HG02981 (cell line): ENCODE data around the gene ZBTB25.

Experiments
- ATAC-seq: cut with Tn5 transposase; IDR thresholded peaks from one replicate; pipeline ENCODE4 v1.9.1; 2021; ENCODE audit warnings: mild to moderate bottlenecking, moderate library complexity; ENCODE audit not compliant: unreplicated experiment

Gene ZBTB25

DNA sequence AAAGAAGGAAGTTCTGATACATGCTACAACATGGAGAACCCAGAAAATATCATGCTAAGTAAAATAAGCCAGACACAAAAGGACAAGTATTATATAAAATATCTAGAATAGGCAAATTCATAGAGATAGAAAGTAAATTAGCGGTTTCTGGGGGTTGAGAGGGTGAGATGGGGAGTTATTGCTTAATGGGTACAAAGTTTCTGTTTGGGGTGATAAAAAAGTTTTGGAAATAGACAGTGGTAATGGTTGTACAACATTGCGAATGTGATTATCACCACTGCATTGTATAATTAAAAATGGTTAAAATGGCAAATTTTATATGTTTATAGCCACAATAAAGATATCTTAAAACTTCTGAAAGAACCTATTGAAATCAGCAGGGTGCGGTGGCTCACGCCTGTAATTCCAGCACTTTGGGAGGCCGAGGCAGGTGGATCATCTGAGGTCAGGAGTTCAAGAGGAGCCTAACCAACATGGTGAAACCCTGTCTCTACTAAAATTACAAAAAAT lies 15.0 kb downstream of the ZBTB25 start:
- no peak for ATAC-seq

DNA sequence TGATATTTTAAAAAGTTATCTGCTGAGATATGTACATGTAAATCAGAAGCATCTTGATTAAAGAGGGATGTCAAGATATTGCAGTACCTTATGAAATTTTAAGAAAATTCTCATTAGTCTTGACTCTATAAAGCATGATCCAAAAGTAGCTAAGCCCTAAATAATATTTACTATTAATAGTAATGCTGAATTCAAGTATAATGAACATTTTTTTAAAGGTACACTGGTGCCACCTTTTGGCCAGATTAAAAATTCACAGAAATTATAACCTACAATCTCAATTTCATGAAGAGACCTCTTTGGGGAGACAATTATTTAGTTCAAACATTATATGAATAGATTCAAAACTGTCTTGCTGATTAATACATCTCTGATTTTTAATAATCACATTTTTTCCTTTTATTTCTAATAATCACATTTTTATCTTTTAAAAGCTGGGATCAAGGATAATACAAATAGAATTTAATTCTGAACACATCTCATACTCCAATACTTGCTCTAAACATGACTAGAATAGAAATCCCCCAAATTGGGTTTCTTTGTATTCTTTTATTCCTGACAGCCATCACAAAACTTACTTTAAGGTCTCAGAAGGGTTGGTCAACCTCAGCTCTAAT lies 24.9 kb downstream of the ZBTB25 start:
- ATAC-seq, result no peak

DNA sequence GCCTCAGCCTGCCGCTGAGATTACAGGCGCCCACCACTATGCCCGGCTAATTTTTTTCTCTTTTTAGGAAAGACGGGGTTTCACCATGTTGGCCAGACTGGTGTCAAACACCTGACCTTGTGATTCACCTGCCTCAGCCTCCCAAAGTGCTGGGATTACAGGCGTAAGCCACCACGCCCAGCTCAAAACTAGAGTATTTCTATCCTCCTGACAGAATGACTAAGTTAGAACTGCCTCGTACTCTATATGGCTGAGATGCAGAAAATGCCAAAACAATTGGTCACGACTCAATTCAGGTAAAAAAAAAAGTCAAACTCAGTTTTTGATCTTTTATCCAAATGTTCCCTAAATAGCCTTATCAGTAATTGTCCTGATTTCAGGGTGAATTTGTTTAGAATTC lies 27.2 kb downstream of the ZBTB25 start:
- ATAC-seq, result no peak

DNA sequence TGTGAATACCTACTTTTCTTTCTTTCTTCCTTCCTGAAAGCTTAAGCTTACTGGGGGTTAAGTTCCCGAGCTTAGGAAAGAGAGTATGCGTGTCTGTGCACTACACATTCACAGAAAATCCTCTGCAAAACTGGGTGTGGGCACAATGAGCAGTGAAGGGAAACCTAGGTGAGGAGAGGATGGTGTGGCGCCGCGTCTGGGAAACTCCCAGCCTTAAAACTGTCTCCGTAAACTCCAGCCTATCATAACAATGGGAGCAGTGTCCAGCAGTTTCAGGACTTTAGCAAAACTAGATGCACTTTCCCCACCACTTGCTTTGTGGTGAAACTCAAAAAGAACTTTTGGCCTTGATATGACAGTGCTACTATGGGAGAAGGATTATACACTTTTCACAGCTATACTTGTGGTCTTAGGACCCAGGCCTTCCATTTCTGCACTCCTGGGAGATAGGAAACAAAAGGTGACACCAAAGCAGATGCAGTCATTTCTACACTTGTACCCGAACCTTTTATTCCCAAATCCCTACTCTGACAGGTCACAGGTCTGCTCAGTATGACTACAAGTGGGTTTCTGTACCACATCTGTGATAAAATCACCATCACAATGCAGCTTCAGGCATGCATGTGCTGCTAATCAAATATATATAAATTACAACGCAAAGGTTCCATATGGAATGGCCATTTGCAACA lies 27.9 kb downstream of the ZBTB25 start:
- no peak for ATAC-seq

DNA sequence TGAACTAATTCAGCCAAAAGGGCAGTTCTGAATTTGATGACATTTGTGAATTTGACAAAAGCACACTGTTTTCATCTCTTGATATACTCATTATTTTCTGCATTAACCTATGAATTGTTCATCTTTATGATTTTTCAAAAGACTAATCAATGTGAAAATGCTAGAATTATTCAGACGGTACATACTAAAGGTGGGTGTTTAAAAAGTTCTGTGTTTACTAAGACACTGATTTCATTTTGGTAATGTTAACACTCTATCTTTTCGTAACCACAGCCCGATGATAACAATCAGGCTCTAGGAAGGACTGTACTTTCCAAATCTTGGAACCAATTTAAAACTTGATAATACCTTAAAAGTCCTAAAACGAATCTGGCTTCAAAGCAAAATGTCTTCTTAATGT lies 28.9 kb downstream of the ZBTB25 start:
- no peak for ATAC-seq

DNA sequence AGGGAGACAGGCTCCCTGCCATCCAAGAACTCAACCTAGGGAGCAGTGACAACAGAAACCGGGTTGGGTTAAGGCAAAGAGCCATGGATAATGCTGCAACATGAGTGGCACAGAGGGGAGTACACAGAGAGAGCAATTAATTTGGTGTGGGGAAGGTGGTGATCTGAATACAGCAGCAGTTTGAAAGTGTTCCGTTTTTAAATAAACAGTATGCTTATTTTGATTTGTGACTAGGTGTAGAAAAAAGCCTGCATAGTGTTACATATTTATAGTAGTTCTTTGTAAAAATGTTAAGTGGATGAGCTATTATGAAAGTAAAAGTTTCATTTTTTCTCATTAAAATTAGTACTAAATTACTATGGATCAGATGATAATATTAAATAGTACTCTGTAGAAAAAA lies 29.6 kb downstream of the ZBTB25 start:
- ATAC-seq, result no peak

DNA sequence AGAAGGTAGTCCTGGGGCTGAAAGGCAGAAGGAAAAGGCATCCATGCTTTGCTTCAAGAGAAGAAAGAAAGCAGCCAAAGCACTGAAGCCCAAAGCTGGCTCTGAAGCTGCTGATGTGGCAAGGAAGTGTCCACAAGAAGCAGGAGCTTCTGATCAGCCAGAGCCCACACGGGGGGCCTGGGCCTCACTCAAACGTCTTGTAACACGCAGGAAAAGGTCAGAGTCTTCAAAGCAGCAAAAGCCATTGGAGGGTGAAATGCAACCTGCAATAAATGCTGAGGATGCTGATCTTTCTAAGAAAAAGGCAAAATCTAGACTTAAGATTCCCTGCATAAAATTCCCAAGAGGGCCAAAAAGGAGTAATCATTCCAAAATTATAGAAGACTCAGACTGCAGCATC lies 35.2 kb downstream of the ZBTB25 start:
- ATAC-seq, result no peak

DNA sequence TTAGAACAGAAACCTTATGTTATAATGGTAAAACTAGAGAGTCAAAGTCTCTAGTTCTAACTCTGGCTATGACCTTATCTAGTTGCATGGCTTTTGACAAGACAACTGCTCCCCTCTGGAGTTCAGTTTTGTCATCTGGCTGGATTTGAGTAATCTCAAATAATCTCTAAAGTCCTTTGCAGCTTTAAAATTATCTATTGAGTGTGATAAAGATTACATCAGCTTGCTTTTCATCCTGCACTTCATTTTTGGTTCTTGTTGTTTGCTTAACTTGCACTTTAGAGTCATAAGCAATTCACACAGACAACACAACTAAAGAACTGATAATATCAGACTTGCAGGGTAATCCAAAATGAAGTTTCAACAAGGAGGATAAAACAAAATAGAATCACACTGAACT lies 36.1 kb downstream of the ZBTB25 start:
- ATAC-seq, result no peak

DNA sequence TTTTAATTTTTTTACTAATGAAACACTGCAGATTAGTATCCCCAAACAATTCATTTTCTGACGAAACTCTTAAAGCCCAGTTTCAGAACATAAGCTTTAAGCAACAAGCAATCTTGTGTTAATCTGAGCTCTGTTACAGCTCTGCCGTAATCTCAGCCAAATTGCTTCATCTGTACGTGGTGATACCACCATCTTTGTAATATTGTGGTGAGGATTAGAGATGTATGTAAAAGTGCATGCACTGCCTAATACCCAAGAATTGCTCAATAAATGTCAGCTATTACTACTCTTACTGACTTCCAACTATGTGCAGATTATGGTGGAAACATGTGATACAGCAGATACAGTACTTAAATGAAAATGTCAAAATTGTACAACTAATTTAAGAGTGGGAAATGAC lies 36.5 kb downstream of the ZBTB25 start:
- ATAC-seq, result no peak

DNA sequence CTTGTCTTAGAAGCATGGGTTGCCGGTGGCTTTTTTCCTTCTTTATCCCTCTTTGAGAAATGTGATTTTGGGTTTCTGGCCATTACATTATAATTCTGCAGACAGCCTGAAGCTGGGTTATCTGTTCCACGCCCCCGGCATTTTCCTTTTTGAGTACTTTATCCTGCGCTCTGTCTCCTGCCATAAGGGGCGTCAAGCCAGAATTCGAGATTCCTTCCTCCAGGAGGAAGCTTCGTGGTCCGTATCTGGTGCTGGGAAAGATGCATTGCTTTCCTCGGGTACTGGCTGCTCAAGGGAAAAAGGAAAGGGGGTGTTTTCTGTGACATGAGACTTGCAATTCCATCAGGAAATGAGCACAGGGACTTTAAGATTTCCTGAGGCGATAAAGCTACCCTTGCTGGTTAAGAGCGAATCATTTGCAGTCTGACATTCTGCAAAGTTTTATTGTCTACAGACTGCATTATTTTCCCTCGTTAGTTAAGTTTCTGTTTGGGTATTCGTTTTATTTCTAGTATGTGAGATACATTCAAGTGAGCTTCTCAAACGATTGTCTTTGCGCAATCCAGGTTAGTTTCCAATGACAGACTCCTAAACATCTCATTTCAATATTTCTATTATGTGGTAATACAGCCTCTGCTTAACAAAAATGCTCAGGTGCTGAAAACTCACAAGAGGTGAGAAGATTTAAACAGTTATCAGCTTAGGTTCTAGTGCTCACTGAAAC lies 37.6 kb downstream of the ZBTB25 start:
- ATAC-seq, result peak; percentile 10

DNA sequence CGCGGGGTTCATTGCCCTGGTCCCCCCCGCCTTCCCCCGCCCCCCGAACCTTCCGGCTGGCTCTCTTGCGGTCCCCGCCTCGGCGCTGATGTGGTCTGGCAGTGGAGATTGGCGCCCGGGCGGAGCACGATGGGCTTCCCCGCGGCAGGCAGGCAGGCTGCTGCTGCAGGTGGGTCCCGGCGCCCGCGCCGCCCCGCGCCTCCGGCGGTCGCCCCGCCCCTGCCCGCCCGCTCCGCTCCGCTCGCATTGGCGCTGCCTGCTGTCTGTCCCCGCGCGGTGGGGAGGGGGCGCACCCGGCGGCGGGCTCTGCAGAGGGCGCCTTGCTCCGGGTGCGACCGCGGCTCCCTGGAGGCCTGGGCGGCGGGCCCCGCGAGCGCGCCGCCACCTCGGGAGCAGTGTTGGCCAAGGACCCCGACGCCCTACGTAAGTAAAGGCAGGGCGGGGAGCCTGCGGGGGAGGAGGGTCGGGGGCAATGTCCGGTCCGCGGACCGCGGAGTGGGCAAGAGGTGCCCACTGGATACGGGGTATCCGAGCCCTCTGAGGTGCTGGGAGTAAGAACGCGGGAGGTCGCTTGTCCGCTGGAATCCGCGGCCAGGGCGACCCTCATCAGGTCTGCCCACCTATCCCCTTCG lies 38.3 kb downstream of the ZBTB25 start, which contains the start of gene AKAP5:
Gene AKAP5 (plus strand): TSS at position 309 of the 632 bp plus-strand sequence. CDS start 2,896 bp downstream, outside the sequence.
- peak; percentile 64 for ATAC-seq

DNA sequence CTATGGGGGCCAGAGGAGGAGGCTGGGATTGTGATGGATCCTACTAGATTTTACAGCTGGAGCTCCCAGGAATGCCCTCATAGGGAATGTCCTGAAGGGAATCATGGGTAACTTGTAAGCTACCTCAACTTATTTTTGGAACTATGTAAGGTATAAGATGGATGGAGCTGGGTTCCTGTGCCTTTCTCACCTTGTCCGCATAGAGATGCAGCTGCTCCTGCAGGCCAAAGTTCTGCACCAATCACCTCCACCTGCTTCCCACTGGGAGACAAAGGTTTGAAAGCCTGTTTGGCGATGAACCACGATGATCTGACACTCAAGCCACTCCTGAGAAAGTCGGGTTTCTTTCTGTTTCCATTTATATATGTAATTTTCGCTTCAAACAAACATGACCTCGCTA lies 39.0 kb downstream of the ZBTB25 start:
- no peak for ATAC-seq

DNA sequence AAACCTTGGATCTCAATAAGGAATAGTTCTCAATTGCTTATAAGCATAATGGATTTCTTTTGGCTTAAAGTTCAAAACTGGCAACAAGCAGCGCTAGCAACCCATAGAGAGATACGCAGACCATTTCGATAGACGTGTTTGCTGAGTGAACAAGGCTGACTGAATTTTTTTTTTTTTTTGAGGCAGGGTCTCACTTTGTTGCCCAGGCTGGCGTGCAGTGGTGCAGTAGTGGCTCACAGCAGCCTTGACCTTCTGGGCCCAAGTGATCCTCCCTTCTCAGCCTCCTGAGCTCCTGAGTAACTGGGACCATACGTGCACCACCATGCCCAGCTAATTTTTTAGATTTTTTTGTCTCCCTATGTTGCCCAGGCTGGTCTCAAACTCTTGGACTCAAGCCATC lies 39.8 kb downstream of the ZBTB25 start:
- no peak for ATAC-seq

DNA sequence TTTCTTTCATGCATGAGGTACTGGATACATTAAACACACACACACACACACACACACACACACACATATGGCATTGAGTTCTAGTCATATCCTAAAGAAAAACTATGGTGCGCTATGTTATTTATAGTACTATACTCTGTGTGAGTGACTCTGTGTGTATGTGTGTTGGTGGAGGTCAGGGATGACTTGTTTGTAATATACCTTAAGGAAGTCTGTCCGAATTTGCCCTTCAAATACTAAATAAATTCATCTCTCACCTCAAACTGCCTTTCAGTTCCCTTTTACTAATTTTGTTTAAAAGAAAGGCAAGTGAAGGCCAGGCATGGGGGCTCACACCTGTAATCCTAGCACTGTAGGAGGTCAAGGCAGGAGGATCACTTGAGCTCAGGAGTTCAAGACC lies 40.4 kb downstream of the ZBTB25 start:
- ATAC-seq, result no peak

DNA sequence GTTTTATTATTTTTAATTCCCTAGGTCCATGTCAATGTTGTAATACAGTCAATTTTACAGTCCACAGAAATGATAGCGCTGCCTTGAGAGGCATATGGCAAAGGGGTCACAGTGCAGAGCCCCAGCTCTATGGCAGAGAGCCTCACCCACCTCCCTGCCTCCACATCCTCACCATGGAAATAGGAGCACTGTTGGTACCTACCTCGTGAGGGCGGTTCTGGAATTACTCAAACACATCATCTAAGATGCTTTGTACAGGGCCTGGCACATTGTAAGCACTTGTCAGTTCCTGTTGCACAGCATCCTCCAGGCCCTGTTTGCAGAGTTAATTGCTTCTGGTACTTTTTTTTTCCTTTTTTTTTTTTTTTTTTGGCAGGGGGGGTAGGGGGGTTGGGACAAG lies 42.4 kb downstream of the ZBTB25 start:
- no peak for ATAC-seq

DNA sequence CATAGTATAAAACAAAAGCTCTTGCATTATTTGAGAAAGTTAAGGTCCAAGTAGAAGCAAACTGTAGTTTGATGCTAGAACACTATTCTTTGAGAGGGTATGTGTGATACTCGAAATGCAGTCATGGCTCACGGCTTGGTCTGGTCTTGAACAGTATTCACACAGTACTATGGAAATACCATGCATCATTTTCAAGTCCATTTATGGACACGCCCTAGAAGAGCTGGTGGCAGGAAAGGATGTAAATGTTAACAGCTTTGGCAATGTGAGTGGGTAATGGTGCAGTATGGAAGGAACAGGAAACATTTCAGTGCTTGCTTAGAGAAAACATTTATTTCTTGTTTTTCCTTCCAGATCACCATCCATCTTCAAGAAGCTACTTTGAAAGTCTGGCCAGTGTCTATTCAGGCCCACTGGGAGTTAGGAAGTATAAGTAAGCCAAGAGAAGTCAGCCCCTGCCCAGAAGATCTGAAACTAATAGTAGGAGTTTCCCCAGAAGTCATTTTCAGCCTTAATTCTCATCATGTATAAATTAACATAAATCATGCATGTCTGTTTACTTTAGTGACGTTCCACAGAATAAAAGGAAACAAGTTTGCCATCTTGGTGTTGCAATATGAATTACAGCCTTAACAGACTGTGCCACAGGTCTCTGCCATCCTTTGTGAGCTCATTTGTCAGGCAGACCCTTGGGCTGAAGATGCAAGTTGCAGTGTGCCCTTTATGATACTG lies 44.1 kb downstream of the ZBTB25 start:
- no peak for ATAC-seq

DNA sequence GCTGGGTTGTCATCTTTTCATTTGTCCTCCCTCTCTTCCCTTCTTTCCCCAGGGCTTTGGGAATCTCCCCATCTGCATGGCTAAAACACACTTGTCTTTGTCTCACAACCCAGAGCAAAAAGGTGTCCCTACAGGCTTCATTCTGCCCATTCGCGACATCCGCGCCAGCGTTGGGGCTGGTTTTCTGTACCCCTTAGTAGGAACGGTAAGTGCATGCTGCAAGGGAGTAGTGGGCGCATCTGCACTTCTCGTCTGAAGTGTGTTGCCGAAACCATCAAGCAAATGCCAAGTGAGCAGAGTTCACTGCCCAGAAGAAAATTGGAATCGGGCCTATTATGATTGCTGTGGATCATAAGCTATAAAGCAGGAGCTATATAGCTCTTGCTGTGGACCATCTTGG lies 49.0 kb downstream of the ZBTB25 start:
- no peak for ATAC-seq

DNA sequence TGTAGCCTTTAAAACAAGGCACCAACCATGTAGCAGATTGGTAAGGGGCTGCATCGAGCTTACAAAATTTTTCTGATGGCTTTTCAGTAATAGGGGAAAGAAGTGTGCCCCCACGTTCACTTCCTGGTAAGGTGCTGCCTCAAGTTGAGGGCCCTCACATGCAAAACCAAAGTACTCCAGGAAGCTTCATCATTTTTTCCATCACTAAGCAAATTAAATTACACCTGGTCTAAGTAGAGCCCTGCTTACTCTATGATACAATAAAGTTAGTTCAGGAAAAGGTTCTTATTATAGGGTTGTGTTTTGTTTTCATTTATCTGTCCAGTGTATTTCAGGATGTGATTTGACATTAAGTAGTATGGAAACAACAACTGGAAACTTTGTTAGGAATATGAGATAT lies 53.4 kb downstream of the ZBTB25 start:
- ATAC-seq, result no peak

DNA sequence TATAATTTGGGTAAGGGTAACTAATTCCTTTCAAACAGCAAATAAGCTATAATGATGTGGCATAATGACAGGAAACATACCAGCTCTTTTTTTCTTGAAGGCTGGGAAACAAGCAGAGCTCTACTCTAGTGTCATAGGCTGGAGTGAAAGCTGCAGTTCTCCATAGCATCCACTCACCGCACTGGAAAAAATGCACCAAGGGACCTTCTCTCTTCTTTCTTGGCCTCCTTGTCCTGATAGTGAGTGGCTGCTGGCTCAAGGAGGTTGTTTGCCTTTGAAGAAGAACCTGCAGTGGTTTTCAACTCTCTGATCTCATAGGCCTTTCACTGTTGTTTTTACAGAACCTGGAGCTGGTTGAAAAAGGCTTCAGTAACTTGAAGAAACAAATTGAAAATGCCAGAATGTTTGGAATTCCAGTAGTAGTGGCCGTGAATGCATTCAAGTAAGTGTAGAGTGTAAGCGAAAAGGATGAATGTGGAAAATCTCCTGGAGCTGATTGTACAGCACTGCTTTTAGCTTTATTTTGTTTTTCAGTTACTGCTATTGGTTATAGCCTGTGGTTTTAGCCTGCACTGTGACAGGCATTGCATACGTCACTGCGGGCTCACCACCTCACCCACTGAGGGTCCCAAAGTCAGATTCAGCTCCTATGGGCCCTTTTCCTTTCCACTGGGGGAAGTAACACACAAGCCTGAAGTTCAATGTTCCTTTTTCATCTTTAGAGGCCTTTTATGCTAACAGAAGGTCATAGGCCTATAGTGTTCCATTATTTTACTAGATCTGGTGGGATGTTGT lies 55.6 kb downstream of the ZBTB25 start:
- ATAC-seq, result no peak
